Muscle of back (tissue), 11 donors: ENCODE data around the gene SLC39A5. TPM values are rescaled to one million over a fixed set of nuclear protein-coding genes. Genes with fewer than 3 reads are reported as not detected.
"Not testable (repeated sequence)": the region's sequence is repeated elsewhere in the genome, so short reads cannot be mapped to it uniquely, and the experiment has no call there.

Experiments
- DNase-seq, 3 donors: peaks; one replicate each; pipeline versions ENCODE4 v3.0.0 to v3.0.0-alpha.2; 2013
- polyA plus RNA-seq, 10 donors: library from polyadenylated mRNA; unstranded; fragments of 120-200 nt; gene quantifications; one replicate each; pipeline ENCODE4 v1.2.1, GENCODE V29; 2013; ENCODE audit not compliant: insufficient read length in 10 of 10

The SLC39A5 gene
- polyA plus RNA-seq, 10 donors: 0.32 to 1.0 (median 0.55) TPM; not detected in 2

GRCh38 chr12:56274299-56274698, 44.4 kb downstream of the SLC39A5 start:
- DNase-seq: no peak

GRCh38 chr12:56278905-56279304, 49.1 kb downstream of the SLC39A5 start:
- no peak for DNase-seq

GRCh38 chr12:56280849-56281248, 51.0 kb downstream of the SLC39A5 start:
- DNase-seq: no peak

GRCh38 chr12:56282030-56282429, 52.2 kb downstream of the SLC39A5 start:
- DNase-seq: no peak

GRCh38 chr12:56282579-56282978, 52.7 kb downstream of the SLC39A5 start:
- DNase-seq: no peak

GRCh38 chr12:56284263-56284662, 54.4 kb downstream of the SLC39A5 start:
- not testable (repeated sequence) for DNase-seq

- no peak for DNase-seq
Measured at GRCh38 chr12:56286044-56286830, 56.4 kb downstream of the SLC39A5 start.

Other genes starting within 250 kb of the SLC39A5 start
- gene SUOX, start 232.8 kb upstream of the SLC39A5 start, polyA plus RNA-seq: 10 to 100 TPM; 11.8 to 16.9 (median 12.9) TPM
- 10 to 100 TPM in 1 of 10 donors, 1 to 10 TPM in 9; 5.5 to 11.3 (median 7.8) TPM for gene IKZF4, start 209.0 kb upstream of the SLC39A5 start, polyA plus RNA-seq
- gene RPS26, start 188.1 kb upstream of the SLC39A5 start, polyA plus RNA-seq: 100 to 1,000 TPM in 8 of 10 donors, 10 to 100 TPM in 2; 79.8 to 679 (median 311) TPM
- gene ERBB3, start 149.9 kb upstream of the SLC39A5 start, polyA plus RNA-seq: 100 to 1,000 TPM in 9 of 10 donors, 10 to 100 TPM in 1; 83.9 to 228 (median 151) TPM
- gene PA2G4, start 125.5 kb upstream of the SLC39A5 start, polyA plus RNA-seq: 100 to 1,000 TPM in 8 of 10 donors, 10 to 100 TPM in 2; 93.0 to 121 (median 109) TPM
- gene RPL41, start 113.4 kb upstream of the SLC39A5 start, polyA plus RNA-seq: 1,000 to 10,000 TPM; 4,692 to 6,543 (median 5,537) TPM
- 1 to 10 TPM; 3.4 to 6.3 (median 4.6) TPM for gene ZC3H10, start 111.8 kb upstream of the SLC39A5 start, polyA plus RNA-seq
- 10 to 100 TPM; 64.1 to 91.1 (median 79.6) TPM for gene ESYT1, start 101.8 kb upstream of the SLC39A5 start, polyA plus RNA-seq
- gene MYL6B, start 77.5 kb upstream of the SLC39A5 start, polyA plus RNA-seq: 100 to 1,000 TPM; 502 to 996 (median 790) TPM
- 1,000 to 10,000 TPM; 1,255 to 1,671 (median 1,389) TPM for gene MYL6, start 71.7 kb upstream of the SLC39A5 start, polyA plus RNA-seq
- 10 to 100 TPM; 49.9 to 75.2 (median 61.1) TPM for gene SMARCC2, start 40.6 kb upstream of the SLC39A5 start, polyA plus RNA-seq
- 10 to 100 TPM; 31.6 to 52.0 (median 41.4) TPM for gene RNF41, start 8.1 kb upstream of the SLC39A5 start, polyA plus RNA-seq
- 10 to 100 TPM; 13.7 to 22.0 (median 19.3) TPM for gene NABP2, start 5.7 kb upstream of the SLC39A5 start, polyA plus RNA-seq
- gene ANKRD52, start 28.3 kb downstream of the SLC39A5 start, polyA plus RNA-seq: 10 to 100 TPM; 14.1 to 21.7 (median 18.1) TPM
- 10 to 100 TPM; 13.8 to 34.9 (median 18.4) TPM for gene COQ10A, start 36.9 kb downstream of the SLC39A5 start, polyA plus RNA-seq
- 100 to 1,000 TPM; 166 to 293 (median 221) TPM for gene CS, start 70.3 kb downstream of the SLC39A5 start, polyA plus RNA-seq
- gene CNPY2, start 85.9 kb downstream of the SLC39A5 start, polyA plus RNA-seq: 10 to 100 TPM; 45.4 to 75.7 (median 52.2) TPM
- 10 to 100 TPM; 26.3 to 67.2 (median 45.8) TPM for gene PAN2, start 103.9 kb downstream of the SLC39A5 start, polyA plus RNA-seq
- gene IL23A, start 108.8 kb downstream of the SLC39A5 start, polyA plus RNA-seq: under 1 TPM in 9 of 10 donors, not detected in 1; 0.19 to 0.90 (median 0.61) TPM
- gene STAT2, start 130.1 kb downstream of the SLC39A5 start, polyA plus RNA-seq: 10 to 100 TPM; 39.6 to 94.7 (median 59.4) TPM
- gene APOF, start 132.8 kb downstream of the SLC39A5 start, polyA plus RNA-seq: under 1 TPM in 2 of 10 donors, not detected in 8; 0.09 to 0.15 TPM
- gene TIMELESS, start 219.4 kb downstream of the SLC39A5 start, polyA plus RNA-seq: 10 to 100 TPM; 11.5 to 22.6 (median 14.6) TPM
- gene MIP, start 224.6 kb downstream of the SLC39A5 start, polyA plus RNA-seq: under 1 TPM in 1 of 10 donors, not detected in 9; 0.07 TPM
- 1 to 10 TPM; 1.3 to 3.3 (median 1.8) TPM for gene SPRYD4, start 238.5 kb downstream of the SLC39A5 start, polyA plus RNA-seq